GM18507 (cell line): ENCODE data around the gene MAP3K5.
A peak's percentile ranks its signal among the peaks of the same experiment; 100 is the strongest.

Experiments
- DNase-seq: peaks from one replicate; pipeline ENCODE4 v3.0.0; 2011; ENCODE audit warnings: low read depth; ENCODE audit not compliant: insufficient read length; ENCODE audit errors: extremely low spot score
- FAIRE-seq: peaks from 2 replicates; lab custom pipeline; 2011; peaks lifted over from hg19 to GRCh38; lab: Jason Lieb, UNC

Gene MAP3K5

DNA sequence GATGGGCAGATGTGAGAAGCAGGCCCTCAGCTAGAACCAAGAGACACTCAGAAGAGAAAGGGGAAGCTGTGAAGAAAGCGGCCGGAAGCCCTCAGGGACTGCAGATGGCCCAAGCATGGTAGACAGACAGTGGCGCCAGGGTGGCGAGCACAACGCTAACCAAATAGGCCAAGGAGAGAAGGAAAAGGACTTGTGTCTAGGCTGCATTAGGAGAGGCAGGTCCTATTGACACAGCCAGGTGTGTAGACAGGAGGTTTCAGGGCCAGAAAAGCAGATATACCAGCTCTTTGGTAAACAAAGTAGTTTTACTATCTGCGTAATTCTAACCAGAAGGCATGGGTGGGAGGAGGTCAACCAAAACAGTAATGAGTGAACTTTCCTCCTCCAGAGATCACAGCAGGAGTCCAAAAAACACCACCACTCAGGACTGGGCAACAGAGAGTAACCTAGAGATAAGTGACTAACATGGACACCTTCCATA lies 226.2 kb downstream of the MAP3K5 start:
- no peak for DNase-seq
- FAIRE-seq, result no peak

DNA sequence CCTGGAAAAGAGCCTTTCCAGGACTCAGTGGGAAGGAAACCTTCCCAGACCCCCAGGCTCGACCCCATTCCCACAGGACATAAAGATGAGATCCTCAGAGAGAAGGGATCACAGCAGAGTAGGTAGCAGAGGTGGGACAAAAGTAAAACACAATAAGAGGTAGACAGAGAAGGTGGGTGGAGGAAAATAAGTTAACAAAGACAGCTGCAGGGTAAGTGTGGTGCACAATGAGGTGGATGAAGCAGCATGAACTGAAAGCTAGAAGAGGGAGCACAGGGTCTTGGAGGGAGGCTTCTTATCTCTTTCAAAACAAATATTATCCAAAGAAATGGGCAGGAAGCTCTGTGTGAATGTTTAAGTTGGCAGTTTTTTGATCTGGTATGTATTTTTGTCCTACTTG lies 228.1 kb downstream of the MAP3K5 start:
- DNase-seq, result no peak
- FAIRE-seq, result no peak

DNA sequence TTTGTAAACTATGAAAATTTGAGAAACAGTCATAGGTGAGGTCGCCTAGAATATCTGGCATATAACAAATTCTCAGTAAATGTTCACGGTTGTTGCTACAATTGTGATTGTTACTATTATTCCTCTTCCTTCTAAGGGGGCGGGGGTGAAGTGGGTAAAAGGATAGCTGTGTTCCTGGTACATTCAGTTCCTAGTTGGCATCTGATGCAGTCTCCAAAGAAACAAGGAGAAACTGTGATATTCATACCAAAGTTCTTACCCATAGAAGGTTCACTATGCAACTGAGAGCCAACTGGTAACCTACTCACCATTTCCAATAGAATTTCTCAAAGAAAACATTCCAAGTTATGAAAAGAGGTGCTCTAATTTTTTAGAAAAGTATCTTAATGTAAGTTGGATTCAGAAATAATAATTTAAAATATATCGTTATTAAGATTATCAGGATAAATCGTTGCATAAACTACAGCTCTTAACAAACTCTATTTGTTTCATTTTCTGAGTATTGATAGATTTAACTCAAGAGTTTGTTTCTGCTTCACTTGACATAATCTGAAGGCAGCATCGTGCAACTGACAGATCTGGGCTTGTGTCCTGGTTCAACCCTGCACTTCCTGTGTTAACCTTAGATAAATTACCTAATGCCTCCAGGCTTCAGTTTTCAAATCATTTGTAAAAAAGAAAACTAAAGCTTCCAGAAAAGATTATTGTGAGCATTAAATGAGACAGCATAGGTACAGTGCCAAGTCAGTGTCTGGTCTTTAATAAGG lies 228.7 kb downstream of the MAP3K5 start:
- FAIRE-seq, result no peak
- DNase-seq, result no peak

DNA sequence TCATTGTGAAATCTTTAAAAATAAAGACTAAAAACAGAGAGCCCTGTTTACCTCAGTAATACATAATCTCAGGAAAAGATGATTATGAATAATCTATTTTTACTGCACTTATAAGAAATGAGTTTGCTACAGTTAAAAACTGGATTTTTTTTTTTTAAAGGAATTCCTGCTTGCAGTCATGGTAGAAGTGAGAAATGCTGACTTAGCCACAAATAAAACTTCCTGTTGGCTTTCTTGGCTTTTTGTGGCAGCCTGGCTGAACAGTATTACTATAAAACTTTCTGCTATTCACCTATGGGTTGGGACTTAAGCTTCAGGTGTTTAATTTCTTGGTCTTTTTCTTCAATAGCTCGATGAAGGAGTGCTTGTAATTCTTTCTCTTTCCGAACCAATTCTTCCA lies 230.1 kb downstream of the MAP3K5 start:
- DNase-seq (no peak), FAIRE-seq (no peak)

DNA sequence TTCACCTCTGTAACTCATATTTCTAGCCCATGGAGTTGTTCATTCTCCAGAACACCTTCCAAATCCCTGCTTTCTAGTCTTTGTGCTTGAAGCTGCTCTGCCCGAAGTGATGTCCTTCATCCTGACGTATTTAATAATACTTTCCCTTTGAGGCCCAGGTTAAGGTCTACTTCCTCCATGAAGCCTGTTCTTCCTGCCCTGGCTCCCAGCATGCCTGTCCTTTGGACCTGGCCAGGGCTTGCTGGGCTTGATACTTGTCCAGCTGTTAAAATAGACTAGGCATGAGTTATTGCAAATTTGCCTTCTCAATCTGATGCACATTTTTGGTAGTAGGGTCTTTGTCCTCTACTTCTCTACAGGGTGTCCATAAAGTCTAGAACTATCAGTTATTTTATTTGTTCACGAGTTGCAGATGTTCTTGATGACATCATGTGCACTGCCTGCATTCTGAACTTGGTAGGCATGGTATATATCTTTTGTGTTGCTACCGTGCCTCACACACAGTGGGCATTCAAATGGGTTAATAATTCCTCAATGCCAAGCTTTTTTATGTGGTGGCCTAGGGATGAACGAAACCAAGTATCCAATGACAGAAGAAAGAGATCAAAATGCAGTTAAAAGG lies 239.0 kb downstream of the MAP3K5 start:
- no peak for DNase-seq
- no peak for FAIRE-seq

DNA sequence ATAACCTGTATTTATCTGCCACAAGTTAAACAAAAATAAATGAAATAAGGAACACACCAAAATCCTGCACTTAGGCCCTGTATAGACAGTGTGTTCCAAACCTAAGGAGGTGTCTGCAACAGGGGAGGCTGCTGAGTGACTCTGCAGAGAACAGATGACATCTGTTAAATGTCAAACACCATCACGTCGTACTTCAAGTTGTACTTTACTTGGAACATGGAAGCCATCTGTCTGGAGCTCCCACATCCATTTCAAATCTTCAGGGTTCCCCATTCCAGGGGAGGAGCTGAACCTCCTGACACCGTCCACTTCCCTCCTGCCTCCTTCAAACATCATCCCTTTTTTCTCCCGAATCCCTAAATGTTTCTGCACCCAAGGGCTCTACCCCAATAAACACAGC lies 240.2 kb downstream of the MAP3K5 start:
- DNase-seq (no peak), FAIRE-seq (no peak)

DNA sequence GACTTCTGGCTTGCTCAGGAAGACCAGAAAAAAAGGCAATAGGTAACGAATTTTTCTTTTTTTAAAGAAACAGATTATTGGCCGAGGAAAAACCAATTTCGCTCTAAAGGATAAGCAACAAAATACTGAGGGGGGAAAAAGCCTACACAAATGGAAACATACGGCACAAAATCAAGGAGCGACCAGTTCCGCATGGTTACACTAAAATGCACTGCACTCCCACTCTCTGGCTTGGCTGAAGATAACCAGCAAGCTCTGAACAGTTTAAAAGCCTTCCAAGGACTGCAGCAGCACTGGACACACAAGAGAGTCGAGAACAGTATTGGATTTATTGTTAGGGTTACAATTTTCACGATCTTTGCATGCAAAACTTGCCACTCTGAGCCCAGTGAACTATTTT lies 241.2 kb downstream of the MAP3K5 start:
- DNase-seq, result no peak

DNA sequence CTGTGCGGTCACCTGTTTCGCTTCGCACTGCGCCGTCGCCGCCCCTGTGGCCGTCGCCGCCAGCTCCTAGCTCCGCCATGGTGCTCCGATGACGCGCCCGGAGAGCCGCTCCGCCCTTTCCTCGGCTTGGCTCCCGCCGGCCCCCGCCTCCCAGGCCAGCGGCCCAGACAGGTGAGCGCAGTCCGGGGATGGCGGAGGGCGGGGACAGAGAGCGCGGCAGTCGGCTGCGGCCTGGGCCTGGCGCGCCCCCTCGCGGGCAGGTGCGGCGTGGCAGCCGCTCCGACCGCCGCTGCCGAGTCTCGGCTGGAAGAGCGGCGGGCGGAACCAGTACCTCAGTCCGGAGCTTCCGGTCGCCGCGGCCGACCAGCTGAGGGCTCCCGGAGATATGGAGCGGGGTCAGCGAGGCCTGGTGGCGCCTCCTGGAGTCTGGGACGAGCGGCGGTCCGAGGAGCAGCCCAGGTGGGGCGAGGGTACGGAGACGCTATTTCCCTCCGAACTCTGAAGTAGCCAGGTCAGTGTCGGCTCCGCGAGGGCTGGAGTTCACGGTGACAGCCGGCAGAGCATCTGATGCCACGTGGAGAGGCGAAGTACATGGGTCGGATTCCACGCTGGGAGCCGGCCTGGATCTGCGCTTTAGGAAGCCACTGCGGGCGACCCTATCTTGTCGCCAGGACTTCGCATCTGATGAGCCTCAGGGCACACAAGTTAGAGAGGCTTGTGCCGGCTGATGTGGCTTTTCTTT lies 241.8 kb downstream of the MAP3K5 start, which contains the start of gene MAP7:
MAP7 (minus strand) TSS at position 93 of the 742 bp plus-strand sequence; CDS start at position 79, 14 bp downstream.
- DNase-seq (peak; percentile 62), FAIRE-seq (no peak)

More for the DNA sequence above, 241.2 kb downstream of the MAP3K5 start:
- FAIRE-seq, result no peak

DNA sequence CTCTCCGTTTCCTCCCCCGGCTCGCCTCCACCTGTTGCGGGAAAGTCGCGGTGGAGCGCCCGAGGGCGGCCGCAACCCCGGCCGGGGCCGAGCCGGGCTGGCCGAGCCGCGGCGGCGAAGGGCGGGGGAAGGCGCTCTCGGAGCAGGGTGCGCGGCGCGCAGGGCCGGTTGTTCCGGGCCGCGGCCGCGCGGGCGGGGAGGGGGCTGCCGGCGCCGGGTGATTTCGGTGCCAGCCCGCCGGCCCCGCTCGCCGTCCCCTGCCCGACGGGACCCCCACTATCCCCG lies 242.3 kb downstream of the MAP3K5 start:
- no peak for DNase-seq
- no peak for FAIRE-seq

DNA sequence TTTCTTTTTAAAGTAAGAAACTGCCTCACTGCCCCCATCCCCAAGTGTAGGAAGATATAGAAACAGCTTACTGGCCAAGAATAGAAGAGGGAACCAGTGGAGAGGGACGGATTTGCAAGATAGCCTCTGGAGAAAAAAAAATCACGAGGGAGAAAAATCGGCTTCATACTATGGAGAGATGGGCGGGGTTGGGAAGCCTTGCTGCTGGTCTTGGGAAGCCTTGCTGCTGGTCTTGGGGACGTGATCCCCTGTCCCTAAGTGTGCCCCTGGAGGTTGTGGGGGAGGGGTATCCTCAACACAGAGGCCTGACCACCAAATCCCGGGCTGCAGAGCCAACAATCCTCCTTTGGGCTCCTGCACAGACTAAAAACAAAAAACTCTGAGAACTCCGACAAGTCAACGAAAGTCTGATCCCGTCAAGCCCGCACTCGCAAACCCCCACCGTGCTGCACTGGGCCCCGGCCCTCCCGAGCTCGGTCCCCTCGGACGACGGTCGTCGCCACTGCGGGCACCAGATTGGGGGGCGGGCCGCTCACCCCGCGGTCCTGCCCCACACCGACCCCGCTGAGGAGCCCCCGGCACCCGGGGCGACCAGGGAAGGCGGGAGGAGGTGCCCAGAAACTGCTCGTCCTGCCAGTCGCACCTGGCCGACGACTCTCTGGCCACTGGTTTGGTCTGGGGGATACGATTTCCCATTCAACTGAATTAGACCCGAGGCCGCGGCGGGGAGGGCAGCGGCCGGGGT lies 242.8 kb downstream of the MAP3K5 start:
- FAIRE-seq (no peak), DNase-seq (no peak)

DNA sequence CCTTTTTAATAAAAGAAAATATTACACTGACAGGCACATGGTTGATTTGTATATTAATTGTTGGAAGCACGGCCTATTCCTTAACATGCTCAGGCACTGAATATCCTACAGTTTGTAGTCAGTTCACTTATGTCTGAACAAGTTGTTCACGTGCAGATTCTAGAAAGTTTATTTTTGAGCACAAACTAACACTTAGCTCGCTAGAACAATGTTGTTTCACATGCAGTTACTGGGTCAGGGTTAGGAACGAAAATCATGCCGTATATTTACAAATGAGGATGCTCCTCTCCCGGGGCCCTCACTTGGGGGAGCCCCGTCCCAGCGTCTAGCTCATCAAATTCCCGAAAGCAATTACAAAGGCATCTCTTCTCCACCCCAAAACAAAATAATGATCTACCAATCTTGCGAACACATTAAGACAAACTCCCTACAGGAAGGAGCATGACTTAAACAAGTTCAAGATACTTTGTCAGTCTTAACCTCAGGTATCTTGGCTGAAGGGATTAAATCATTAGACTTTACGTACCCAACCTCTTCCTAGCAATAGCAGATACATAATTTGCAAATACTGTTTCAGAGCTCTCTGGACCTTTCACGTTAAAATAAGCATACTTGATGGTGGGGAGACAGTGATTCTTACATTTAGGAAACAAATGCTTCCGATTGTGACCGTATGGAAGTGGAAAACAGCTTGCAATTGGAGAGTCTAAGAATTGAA lies 243.5 kb downstream of the MAP3K5 start:
- FAIRE-seq (no peak), DNase-seq (no peak)

DNA sequence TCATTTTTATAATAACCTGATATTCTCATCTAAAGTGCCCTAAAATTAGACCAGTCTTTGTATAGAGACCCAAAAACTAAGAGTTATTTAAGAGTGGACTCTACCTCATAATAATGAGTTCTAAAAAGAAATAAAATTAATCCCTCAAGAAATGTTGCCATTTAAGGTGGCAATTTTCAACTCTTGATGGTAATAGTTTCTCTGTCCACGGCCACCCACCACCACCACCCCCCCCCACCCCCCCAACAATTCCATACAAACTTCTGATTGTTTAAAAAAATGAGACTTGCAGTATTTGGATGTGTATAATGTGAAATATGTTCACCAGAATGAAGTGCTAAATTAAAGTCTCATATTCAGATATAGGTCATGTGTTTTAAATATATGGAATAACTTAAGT lies 244.4 kb downstream of the MAP3K5 start:
- DNase-seq (no peak), FAIRE-seq (no peak)

DNA sequence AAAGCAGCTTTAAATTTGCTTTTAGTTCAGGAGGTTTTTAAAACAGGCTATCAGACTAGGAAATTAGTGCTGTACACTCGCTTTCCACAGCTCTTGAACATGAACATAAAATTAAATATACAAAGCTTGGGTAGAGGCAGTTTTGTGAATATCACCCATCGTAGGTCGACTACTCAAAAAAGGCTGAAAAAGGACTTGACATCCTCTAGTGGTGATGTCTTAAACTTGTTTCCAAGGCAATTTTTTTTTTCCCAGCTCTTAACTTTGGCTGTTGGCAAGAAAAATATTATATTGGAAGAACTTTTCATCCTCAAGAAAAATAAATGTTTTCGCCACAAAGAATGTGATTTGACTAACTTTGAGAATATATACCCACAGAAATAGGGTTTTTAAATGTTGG lies 244.9 kb downstream of the MAP3K5 start:
- DNase-seq, result no peak
- no peak for FAIRE-seq

DNA sequence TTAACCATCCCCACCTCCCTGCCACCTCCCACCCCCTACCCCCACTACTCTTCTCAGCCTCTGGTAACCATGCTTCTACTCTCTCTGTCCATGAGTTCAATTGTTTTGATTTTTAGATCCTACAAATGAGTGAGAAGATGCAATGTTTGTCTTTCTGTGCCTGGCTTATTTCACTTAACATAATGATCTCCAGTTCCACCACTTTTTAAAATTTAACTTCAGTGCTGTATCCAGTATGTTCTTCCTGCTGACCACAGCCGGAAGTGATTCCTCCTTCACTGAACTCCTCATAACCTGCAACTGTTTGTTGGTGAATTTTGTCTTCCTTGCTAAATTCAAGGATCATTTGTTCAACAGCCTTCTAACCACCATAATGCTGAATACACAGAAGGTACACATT lies 245.9 kb downstream of the MAP3K5 start:
- FAIRE-seq (no peak), DNase-seq (no peak)

DNA sequence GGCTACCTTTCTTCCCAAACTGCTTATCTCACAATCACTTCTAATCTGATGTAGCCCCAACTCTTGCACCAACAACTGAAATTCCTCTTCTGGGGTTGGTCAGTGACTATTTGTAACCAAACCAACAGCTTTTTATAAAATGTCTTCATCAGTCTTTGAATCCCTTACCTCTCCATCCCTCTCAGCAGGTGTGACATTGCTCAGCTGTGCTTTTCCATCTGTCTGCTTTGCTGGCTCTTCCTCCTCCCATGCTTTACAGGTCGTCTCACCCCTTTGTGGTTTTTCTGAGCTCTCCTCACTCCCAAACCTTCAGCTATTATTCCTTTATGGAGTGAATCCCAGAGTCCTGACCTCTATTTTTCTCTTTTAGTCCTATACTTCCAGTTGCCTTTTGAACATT lies 248.0 kb downstream of the MAP3K5 start:
- no peak for FAIRE-seq
- no peak for DNase-seq

DNA sequence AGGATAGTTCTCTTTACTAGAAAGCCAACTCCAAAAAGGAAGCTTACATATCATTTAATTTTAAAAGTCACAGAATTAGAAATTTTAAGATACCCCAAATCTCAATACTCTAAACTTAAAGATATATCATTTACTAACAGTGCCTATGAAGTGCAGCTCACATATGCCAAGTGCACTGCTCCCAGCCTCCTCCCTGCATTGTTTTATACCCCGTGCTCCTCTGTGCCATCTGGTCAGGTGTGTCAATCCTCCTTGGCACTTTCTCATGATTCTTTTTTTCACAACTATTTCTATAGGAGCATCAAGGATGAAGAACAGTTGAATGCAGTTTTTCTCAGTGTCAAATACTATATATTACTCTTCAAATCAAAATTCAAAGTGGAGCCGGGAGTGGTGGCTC lies 250.9 kb downstream of the MAP3K5 start:
- FAIRE-seq (no peak), DNase-seq (no peak)

DNA sequence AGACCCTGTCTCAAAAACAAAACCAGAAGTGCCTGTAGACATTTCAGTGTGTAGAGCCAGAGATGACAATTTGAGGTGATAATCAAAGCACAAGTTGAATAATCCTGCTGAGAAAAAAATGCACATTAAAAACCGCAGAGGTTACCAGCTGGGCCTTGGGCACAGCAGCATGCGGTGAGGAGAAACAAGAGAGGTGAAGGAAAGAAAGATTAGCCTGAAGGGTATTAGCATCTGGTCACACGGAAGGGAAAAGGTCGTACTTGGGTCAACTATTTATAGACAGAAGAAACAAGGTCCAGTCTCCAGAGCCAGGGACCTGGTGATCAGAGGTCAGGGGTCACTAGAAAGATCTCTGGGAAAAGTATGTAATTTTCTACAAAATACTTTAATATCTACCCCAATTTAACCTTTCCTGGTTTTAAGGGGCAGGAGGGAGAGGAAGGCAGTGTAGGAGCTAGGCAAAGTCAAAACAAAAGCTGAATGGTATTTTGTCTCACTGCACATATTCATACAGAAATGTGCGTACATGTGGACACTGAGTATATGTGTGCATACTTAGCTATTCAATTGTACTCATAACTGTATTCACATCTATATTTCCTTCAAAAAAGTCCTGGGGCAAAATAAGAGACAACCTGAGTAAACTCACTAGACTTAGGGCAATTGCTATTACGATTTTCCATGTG lies 252.2 kb downstream of the MAP3K5 start:
- FAIRE-seq (no peak), DNase-seq (no peak)

DNA sequence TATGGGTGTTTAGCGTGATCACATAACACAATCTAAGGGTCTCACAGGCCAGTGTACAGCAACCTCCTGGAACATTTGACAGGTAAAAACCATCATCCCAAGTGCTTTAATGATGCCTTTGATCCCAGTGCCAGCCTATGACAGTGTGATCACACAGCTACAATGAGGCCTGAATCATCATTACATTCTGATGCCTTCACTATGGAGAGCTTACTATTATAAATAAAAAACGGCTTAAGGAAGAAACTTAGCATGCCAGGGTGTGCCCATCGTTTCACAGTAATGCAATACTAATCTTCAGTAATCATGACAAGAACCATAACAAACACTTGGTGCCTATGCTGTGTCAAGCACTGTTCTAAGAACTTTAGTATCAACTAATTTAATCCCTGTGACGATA lies 253.4 kb downstream of the MAP3K5 start:
- FAIRE-seq (no peak), DNase-seq (no peak)
